ENCODE data around the gene SMG7.

The SMG7 gene

DNA sequence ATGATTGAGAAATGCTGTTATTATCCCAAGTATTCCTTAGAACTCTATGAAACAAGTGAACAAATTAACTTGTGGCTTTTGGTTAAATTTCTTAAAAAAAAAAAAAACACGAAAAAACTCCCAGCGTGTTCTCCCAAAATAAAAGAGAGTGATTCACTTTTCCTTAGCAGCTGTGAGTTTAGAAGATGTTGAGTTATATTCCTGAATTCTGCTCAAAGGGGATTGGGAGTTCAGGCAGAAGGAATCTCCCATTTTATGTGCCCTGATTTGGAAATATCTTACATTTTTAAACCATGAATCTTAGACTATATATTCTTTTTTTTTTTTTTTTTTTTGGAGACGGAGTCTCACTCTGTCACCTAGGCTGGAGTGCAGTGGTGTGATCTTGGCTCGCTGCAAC is 34.3 kb downstream of the SMG7 start:
- Mint-ChIP-seq H3K4me3 (no peak overlapping the region), H3K27me3 (no peaks in the 10 kb centered on the region), H3K9me3 (no peaks in the 10 kb centered on the region), H3K27ac (no peak overlapping the region), H3K36me3 (ENCODE audit: insufficient read depth) (no peaks in the 10 kb centered on the region), H3K4me1 (ENCODE audit: low read depth in 2 of 2) (peaks cover 6 to 13% of the 10 kb centered on the region in 2 donors)
- ATAC-seq (replicated peaks) = no peak
- no peak for DNase-seq

DNA sequence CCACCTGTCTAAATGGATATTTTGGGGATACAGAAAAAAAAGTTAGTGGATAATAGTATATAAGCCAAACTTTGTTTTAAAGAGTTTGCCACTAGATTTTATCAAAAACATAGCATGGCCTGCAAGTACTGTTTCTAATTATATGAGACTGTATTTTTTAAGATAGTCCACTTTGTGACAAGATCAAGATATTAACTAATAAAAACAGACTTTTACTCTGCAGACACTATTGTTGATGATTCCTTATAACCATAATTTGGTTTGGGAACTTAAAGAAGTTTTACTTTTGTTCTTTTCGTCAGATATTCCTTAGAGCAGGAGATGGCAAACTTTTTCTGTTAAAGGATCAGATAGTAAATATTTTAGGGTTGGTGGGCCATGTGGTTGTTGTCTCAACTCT is 36.4 kb downstream of the SMG7 start:
- DNase-seq = no peak
- Mint-ChIP-seq H3K4me3 (no peak overlapping the region), H3K36me3 (ENCODE audit: insufficient read depth) (no peaks in the 10 kb centered on the region), H3K9me3 (no peaks in the 10 kb centered on the region), H3K27ac (peak overlapping the region in 1 of 2 donors; percentile 20), H3K27me3 (no peaks in the 10 kb centered on the region), H3K4me1 (ENCODE audit: low read depth in 2 of 2) (peaks cover 6 to 14% of the 10 kb centered on the region in 2 donors)
- no peak for ATAC-seq (replicated peaks)

DNA sequence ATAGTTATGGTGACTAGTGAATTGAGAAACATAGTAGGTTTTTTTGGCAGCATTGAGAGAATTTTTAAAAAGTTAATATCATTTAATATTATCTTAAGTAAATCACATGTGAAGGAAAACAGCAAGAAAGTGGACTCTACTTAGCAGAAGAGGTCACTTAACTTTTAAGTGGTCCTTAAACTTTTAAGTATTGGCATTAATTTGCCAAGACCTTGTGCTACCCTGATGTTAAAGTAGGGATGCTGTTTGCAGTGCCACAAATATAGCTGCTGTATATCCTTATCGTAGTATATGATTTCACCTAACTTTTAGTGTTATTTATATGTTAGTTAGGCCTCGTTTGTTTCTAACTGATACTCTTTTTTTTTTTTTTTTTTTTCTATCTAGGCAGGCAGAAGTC is 40.2 kb downstream of the SMG7 start:
- DNase-seq (no peak), ATAC-seq (replicated peaks) (no peak)
- Mint-ChIP-seq H3K4me3 (no peak overlapping the region), H3K36me3 (ENCODE audit: insufficient read depth) (peaks cover 18% of the 10 kb centered on the region), H3K27me3 (no peaks in the 10 kb centered on the region), H3K27ac (peak overlapping the region in 1 of 2 donors; percentile 35), H3K9me3 (no peaks in the 10 kb centered on the region), H3K4me1 (ENCODE audit: low read depth in 2 of 2) (peaks cover 6 to 18% of the 10 kb centered on the region in 2 donors)

DNA sequence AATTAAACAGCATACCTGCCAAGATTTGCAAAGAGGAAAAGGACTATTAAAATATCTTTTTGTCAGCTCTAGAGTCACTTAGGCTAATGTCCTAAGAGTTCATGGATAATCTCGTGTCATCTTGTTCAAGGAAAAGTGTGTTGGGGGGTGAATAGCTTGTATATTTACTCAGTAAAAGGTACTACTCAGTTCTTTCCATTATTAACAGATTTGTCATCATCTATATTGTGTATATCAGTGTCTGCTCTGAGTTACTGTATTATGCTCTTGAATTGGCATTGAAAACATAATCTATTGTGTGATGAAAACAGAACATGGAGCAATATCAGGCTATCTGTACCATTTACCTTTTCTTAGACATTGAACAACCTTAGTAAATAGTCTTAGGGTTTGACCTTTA is 41.9 kb downstream of the SMG7 start:
- no peaks in the 10 kb centered on the region for H3K9me3 Mint-ChIP-seq
- H3K27ac Mint-ChIP-seq = peak overlapping the region in 1 of 2 donors; percentile 35
- H3K27me3 Mint-ChIP-seq = no peaks in the 10 kb centered on the region
- ATAC-seq (replicated peaks) = no peak
- H3K4me3 Mint-ChIP-seq = no peak overlapping the region
- peaks cover 29% of the 10 kb centered on the region for H3K36me3 Mint-ChIP-seq (ENCODE audit: insufficient read depth)
- peaks cover 6 to 18% of the 10 kb centered on the region in 2 donors for H3K4me1 Mint-ChIP-seq (ENCODE audit: low read depth in 2 of 2)
- DNase-seq = no peak

DNA sequence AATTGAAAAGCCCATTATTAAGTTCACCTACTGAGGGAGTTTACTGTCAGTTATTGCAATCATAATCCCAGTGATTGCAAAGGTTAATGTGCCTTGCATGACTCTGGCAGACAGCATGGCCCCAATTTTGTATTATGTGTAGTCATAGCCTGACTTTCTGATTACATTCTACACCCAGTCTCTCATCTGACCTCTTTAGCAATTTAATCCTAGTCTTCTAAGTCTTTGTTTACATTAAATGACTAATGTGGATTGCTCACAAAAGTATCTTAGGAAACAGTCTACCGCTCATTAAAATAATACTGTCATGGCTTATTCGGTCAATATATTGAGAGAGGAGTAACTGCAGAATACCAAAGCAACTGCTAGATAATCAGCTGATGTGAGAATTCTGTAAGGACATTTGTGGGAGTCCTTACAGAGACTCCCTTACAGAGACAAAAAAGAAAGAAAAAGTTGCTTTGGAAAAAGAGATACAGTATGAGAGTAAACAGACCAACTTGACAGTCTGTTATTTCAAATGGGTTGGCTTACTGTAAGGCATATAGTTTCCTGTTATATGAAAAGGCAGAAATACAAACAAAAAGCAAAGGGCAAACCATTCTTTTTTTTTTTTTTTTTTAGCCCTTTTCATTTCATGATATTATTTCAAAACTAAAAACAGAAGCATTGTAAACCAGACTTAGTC is 42.8 kb downstream of the SMG7 start:
- H3K9me3 Mint-ChIP-seq = no peaks in the 10 kb centered on the region
- H3K27me3 Mint-ChIP-seq = no peaks in the 10 kb centered on the region
- DNase-seq (no peak), ATAC-seq (replicated peaks) (no peak)
- H3K4me1 Mint-ChIP-seq (ENCODE audit: low read depth in 2 of 2) = peaks cover 6 to 18% of the 10 kb centered on the region in 2 donors
- H3K27ac Mint-ChIP-seq = peak overlapping the region; percentile 35 to 36
- no peak overlapping the region for H3K4me3 Mint-ChIP-seq
- H3K36me3 Mint-ChIP-seq (ENCODE audit: insufficient read depth) = peaks cover 35% of the 10 kb centered on the region

DNA sequence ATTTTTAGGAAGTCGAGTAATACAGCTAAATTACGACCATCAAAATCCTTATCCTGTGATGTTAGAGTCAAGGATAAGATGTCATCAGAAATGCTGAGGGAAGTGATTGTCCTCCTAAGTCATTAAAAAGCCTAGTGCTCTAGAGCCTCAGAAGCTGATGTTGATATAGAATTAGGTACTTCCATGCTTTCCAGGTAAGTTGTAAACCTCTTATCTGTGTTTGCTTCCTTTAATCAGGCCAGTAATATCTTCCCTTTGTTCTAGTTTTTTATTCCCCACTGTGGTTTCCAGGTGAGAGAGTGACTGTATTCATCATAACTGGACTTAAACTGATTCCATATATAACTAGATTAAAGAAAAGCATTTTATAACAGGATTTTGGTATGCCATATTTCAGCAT is 44.4 kb downstream of the SMG7 start:
- Mint-ChIP-seq H3K27ac (peak overlapping the region in 1 of 2 donors; percentile 39), H3K4me1 (ENCODE audit: low read depth in 2 of 2) (peaks cover 0 to 10% of the 10 kb centered on the region in 2 donors), H3K36me3 (ENCODE audit: insufficient read depth) (peaks cover 48% of the 10 kb centered on the region), H3K9me3 (no peaks in the 10 kb centered on the region), H3K27me3 (no peaks in the 10 kb centered on the region), H3K4me3 (no peak overlapping the region)
- DNase-seq = no peak
- no peak for ATAC-seq (replicated peaks)

DNA sequence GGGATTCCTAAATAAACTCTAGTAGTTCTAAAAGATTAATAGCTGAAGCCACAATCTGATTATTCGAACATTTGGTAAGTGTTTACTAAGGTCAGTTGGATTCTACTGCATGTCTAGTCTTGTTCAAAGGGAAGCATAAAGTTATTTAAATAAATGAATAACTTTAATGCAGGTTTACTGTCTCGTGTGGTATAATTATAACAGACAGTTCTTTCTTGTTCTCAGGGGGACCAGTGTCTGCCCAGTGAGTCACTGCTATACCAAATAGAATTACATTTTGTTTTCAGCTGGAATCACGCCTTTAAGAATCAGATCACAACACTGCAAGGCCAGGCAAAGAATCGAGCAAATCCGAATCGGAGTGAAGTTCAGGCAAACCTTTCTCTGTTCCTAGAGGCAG is 45.1 kb downstream of the SMG7 start:
- peak overlapping the region in 1 of 2 donors; percentile 11 for H3K27ac Mint-ChIP-seq
- peaks cover 0 to 4% of the 10 kb centered on the region in 2 donors for H3K4me1 Mint-ChIP-seq (ENCODE audit: low read depth in 2 of 2)
- H3K36me3 Mint-ChIP-seq (ENCODE audit: insufficient read depth) = peaks cover 48% of the 10 kb centered on the region
- H3K9me3 Mint-ChIP-seq = no peaks in the 10 kb centered on the region
- no peak for DNase-seq
- no peaks in the 10 kb centered on the region for H3K27me3 Mint-ChIP-seq
- H3K4me3 Mint-ChIP-seq = no peak overlapping the region
- no peak for ATAC-seq (replicated peaks)

DNA sequence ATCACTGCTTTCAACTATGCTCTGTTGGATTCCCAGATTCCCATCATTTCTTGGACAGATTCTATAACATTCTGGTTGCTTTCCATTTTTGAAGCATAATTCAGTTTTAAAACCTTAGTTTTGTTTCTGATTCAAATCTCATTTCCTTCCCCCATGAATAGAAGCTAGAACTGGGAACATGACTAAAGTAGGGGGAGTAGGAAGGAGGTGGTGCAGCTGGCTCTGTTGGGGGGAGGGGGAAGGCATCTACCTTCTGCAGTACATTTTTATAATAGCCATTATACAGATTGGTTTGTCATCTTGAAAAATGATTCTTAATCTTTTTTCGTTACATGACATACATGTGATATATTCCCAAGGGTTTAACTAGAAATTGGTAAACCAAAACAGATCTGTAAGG is 48.1 kb downstream of the SMG7 start:
- peaks cover 43% of the 10 kb centered on the region for H3K36me3 Mint-ChIP-seq (ENCODE audit: insufficient read depth)
- H3K4me3 Mint-ChIP-seq = no peak overlapping the region
- DNase-seq = no peak
- no peak overlapping the region for H3K27ac Mint-ChIP-seq
- H3K9me3 Mint-ChIP-seq = no peaks in the 10 kb centered on the region
- H3K27me3 Mint-ChIP-seq = no peaks in the 10 kb centered on the region
- no peaks in the 10 kb centered on the region for H3K4me1 Mint-ChIP-seq (ENCODE audit: low read depth in 2 of 2)
- ATAC-seq (replicated peaks) = no peak

DNA sequence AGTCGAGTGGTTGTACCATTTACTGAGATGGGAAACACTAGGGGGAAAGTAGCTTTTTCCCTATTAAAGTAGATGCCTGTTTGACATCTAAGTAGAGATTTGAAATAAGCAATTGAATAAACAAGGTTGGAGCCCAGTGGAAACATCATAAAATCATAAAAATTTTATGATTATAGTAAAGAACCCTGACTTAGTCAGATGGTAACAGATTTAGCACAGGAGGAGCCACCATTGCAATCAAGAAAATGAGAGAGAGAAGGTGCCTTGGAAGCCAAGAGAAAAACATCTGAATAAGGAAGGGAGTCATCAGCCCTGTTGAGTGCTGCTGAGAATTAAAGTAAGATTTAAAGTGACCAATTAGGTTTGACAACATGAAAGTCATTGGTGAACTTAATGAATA is 49.8 kb downstream of the SMG7 start:
- peaks cover 42% of the 10 kb centered on the region for H3K36me3 Mint-ChIP-seq (ENCODE audit: insufficient read depth)
- H3K27ac Mint-ChIP-seq = no peak overlapping the region
- no peak overlapping the region for H3K4me3 Mint-ChIP-seq
- ATAC-seq (replicated peaks) (no peak), DNase-seq (no peak)
- no peaks in the 10 kb centered on the region for H3K9me3 Mint-ChIP-seq
- no peaks in the 10 kb centered on the region for H3K27me3 Mint-ChIP-seq
- no peaks in the 10 kb centered on the region for H3K4me1 Mint-ChIP-seq (ENCODE audit: low read depth in 2 of 2)

DNA sequence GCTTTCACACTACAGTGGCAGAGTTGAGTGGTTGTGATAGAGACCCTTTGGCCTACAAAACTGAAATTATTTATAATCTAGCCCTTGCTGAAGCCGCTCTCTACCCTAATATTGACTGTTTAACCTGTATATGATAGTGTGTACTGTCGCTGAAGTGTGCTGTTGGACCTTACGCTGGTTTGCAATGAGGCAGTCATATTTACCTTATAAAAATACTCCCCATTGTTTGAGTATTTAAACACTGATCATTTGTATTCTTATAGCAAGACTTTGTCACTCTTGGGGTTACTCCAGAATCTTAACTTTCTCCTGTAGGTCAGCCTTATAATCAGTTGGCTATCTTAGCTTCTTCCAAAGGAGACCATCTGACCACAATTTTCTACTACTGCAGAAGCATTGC is 56.3 kb downstream of the SMG7 start:
- Mint-ChIP-seq H3K9me3 (no peaks in the 10 kb centered on the region), H3K27ac (no peak overlapping the region), H3K4me1 (ENCODE audit: low read depth in 2 of 2) (no peaks in the 10 kb centered on the region), H3K4me3 (no peak overlapping the region), H3K36me3 (ENCODE audit: insufficient read depth) (peaks cover 45% of the 10 kb centered on the region), H3K27me3 (no peaks in the 10 kb centered on the region)
- no peak for DNase-seq
- ATAC-seq (replicated peaks) = no peak

DNA sequence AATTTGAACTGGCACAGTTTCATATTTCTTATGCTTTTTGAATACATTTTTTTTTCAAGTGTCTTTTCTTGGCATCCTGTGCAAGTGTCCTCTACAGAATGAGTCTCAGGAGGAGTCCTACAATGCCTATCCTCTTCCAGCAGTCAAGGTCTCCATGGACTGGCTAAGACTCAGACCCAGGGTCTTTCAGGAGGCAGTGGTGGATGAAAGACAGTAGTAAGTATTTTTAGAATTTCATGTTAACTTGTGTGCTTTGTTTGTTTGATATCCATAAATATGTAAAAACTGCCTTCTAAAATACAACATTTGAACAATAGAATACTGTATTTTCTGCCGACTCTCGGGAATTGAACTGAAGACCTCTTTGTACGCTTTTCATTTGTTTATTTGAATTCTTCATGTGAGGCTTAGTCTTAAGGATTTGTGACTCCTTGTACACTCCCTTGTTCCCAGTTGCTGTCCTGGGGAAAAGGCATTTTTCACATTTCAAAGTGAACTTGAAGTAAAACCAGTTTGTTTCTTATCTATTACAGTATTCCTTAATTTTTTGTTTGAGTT is 61.4 kb downstream of the SMG7 start:
- Mint-ChIP-seq H3K4me3 (no peak overlapping the region), H3K9me3 (no peaks in the 10 kb centered on the region), H3K4me1 (ENCODE audit: low read depth in 2 of 2) (no peaks in the 10 kb centered on the region), H3K27me3 (no peaks in the 10 kb centered on the region), H3K36me3 (ENCODE audit: insufficient read depth) (peaks cover 59% of the 10 kb centered on the region), H3K27ac (no peak overlapping the region)
- DNase-seq (no peak), ATAC-seq (replicated peaks) (no peak)

DNA sequence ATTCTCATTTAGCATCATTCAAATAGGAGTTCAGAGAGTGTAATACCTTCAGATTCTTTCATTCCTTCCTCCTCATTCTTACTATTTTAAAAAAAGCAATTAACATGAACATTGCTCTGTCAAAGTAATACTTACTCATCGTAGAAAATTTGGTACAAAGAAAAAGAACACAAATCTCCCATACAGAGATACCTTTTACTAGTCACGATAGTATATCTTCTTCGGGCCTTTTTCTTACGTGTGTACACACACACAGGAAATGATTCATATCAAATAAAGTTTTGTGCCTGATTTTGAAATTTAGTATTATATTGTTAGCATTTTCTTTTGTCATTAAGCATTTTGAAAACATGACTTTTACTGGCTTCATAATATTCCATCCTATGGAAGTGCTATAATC is 65.1 kb downstream of the SMG7 start:
- no peaks in the 10 kb centered on the region for H3K9me3 Mint-ChIP-seq
- ATAC-seq (replicated peaks) (no peak), DNase-seq (no peak)
- H3K4me3 Mint-ChIP-seq = no peak overlapping the region
- H3K4me1 Mint-ChIP-seq (ENCODE audit: low read depth in 2 of 2) = no peaks in the 10 kb centered on the region
- H3K36me3 Mint-ChIP-seq (ENCODE audit: insufficient read depth) = peaks cover 74% of the 10 kb centered on the region
- no peaks in the 10 kb centered on the region for H3K27me3 Mint-ChIP-seq
- peak overlapping the region in 1 of 2 donors; percentile 30 for H3K27ac Mint-ChIP-seq

DNA sequence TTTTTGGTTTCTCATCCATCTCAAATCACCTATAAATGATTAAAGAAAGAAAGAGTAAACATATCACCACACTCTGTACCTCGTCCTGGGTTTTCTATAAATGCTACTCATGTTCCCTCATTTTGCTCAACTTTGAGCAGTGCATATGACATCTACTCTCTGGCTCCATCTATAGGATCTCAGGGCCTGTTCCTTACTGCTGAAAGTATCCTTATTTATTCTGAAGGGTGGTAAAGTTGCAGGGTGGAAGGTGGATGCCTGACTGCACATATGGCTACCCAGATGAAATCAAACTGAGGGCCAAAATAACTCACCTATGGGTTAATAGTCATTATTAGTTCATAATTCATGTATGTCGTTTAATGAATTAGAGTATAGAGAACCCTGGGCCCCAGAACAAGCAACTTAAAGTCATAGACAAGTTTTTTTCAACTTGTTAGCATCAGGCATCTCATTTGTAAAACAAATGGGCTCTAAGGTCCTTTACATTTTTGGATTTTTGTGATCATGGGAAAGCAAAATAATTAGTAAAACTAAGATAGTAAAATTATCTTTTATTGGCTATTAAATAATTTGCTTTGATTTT is 71.4 kb downstream of the SMG7 start:
- H3K27me3 Mint-ChIP-seq = no peaks in the 10 kb centered on the region
- ATAC-seq (replicated peaks) = peak; percentile 83
- peak overlapping the region in 1 of 2 donors; percentile 33 for H3K27ac Mint-ChIP-seq
- no peaks in the 10 kb centered on the region for H3K4me1 Mint-ChIP-seq (ENCODE audit: low read depth in 2 of 2)
- DNase-seq = peak in 2 of 3 experiments; percentile 9 to 16
- peaks cover 85% of the 10 kb centered on the region for H3K36me3 Mint-ChIP-seq (ENCODE audit: insufficient read depth)
- H3K4me3 Mint-ChIP-seq = no peak overlapping the region
- no peaks in the 10 kb centered on the region for H3K9me3 Mint-ChIP-seq

DNA sequence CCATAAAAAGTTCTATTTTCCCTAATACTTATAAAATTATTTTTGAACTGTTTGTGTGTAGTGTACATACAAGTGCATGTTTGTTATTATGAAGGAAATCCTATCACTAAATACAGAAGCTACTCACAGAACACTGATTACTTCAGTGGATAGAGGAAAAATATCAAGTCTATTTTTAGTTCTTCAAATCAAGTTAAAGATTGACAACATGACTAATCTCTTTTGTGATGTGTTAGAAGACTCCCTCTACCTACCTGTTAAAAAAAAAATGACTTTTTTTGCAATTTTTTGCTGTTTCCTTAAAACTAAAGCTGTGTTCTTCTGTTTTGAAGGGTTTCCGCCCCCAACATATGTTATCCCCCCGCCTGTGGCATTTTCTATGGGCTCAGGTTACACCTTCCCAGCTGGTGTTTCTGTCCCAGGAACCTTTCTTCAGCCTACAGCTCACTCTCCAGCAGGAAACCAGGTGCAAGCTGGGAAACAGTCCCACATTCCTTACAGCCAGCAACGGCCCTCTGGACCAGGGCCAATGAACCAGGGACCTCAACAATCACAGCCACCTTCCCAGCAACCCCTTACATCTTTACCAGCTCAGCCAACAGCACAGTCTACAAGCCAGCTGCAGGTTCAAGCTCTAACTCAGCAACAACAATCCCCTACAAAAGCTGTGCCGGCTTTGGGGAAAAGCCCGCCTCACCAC is 72.4 kb downstream of the SMG7 start:
- Mint-ChIP-seq H3K27me3 (no peaks in the 10 kb centered on the region), H3K4me3 (no peak overlapping the region), H3K27ac (peak overlapping the region in 1 of 2 donors; percentile 73), H3K4me1 (ENCODE audit: low read depth in 2 of 2) (no peaks in the 10 kb centered on the region), H3K36me3 (ENCODE audit: insufficient read depth) (peaks cover 84% of the 10 kb centered on the region), H3K9me3 (no peaks in the 10 kb centered on the region)
- ATAC-seq (replicated peaks) (no peak), DNase-seq (no peak)
